ENCODE measurements around the gene KLF2. TPM values are rescaled to one million over a fixed set of nuclear protein-coding genes. Genes with fewer than 3 reads are reported as not detected.

KLF2 gene
- total RNA-seq, 1 donor from 2014 or later: 10.3 TPM

DNA sequence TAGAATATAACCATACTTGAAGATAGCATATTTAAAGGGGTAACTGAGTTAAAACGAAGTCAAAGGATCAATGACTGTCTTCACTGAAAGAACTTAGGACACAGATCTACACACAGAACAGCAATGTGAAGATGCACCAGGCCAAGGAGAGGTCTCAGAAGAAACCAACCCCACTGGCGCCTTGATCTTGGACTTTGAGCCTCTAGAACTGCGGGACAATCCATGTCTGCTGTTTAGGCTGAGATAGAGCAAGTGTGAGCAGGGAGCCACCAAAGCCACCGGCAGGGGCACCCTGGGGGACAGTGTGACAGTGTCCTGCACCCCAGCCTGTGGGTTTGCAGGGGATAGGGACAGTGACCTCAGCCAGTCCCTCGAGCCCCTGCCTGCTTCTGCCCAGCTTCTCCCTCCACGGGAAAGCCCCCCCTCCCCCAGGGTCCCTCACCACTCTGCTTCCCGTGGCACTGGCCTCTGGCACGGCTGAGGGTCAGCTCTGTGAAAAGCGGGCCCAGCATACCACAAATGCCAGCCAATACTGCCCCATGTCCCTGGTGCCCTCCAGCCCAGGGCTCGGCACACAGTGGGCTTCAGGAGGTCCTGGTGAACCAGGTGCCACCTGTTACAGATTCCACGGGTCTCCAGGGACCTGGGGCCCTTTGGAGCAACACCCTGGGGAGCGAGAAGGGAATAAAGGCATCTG, 40.8 kb downstream of the KLF2 start:
- no peak for DNase-seq

- no peak for DNase-seq
These were observed 41.4 kb downstream of the KLF2 start for GRCh38 chr19:16366056-16366432.

GRCh38 chr19:16366433-16367260, 42.0 kb downstream of the KLF2 start:
- no peak for DNase-seq

- no peak for DNase-seq
These were observed 42.6 kb downstream of the KLF2 start for GRCh38 chr19:16367261-16367683.

GRCh38 chr19:16368385-16369305, 44.0 kb downstream of the KLF2 start:
- DNase-seq: no peak

GRCh38 chr19:16369306-16369663, 44.7 kb downstream of the KLF2 start:
- no peak for DNase-seq

- DNase-seq: no peak
These were observed 45.3 kb downstream of the KLF2 start for GRCh38 chr19:16369664-16370576.

GRCh38 chr19:16370641-16371391, 46.2 kb downstream of the KLF2 start:
- DNase-seq: no peak

DNA sequence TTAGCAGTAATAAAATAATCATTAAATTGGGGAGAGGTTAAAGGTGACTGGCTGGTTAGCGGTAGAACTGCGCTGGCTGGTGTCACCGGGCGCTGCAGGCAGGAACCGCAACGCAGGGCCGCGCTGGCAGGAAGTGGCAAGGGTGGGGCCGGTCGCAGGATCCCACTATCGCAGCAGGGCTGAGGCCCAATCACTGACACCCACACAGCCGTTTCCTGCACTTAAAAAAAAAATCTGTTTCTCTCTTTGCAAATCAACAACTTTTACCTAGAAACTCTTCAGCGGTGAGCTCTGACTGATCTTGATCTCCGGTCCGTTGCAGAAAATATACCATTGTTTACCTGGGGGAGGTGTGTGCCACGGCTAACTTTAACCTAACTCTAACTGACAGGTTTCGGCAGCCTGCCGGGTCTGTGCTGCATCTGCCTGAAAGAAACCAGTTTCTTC, 46.9 kb downstream of the KLF2 start:
- DNase-seq: no peak

DNA sequence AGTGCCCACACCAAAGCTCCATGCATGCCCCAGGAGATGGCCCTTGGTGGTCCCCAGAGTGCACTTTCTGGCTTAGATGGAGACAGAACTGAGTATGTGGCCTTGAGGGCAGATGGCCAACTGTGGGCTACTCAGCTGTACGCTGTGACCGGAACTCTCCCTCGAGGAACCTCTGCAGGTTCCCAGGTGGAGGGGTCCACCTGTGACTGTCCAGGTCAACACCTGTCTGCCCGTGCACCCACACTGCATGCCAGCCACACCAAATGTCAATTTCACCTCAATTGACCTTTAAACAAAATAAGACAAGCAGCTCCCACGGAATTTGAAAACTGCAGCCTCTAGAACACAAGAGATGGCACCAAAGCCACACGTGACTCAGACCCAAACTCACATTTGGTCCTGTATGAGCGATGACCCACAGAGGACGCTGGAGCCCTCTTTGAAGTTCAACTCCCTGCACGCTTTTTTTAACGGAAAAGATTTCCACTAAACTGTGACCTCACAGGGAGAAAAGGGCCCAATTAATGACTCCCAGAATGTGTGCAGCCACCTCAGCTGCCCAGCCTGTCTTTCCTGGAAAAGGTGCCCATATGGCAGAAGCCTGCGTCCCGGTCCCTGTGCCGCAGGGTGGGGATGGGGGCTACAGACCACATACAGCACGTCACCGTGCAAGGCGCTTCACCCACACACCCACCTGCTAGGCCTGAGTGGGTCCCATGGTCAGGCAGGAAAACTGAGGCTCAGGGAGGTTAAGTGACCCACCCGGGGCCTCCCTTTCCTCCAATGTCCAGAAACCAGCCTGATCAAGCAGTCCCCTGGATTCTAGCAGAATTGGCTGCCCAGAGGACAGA, 47.7 kb downstream of the KLF2 start:
- DNase-seq: no peak

DNA sequence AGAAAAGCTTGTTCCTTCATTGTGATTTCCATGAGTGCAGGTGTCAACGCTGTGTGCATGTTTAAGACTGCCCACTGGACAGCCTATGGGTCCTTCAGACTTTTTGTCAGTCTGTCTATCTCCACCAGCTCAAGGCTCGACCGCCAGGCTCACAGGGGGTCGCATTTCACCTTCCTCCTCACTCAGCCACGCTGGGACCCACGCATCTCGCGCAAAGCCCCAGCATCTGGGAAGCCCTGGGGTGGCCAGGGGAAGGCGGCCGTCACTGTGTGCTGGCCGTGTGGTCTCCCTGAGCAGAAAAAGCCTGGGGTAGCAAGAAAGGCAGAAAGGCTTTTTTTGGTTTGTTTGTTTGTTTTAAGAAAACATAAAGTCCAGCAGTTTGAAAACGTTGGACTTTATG, 48.5 kb downstream of the KLF2 start:
- no peak for DNase-seq

DNA sequence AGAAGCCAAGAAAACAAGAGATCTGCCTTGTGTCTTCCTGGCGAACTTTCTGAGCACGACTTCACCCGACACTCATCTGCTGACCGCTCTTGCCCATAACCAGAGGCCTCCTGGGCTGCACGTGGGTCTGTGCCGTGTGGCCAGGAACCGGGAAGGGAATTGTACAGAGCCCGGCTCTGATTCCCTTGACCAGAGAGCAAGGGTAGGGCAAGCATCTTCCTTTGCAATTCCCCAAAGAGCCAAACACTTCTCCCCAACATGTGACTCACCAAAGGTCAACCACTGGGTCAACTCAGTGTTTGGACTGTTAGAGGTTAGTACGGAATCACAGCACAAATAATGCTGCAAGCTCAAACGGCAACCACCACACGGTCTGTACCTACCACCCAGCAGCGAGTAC, 48.9 kb downstream of the KLF2 start:
- DNase-seq: no peak

- no peak for DNase-seq
These were observed 49.4 kb downstream of the KLF2 start for GRCh38 chr19:16373989-16374388.

DNA sequence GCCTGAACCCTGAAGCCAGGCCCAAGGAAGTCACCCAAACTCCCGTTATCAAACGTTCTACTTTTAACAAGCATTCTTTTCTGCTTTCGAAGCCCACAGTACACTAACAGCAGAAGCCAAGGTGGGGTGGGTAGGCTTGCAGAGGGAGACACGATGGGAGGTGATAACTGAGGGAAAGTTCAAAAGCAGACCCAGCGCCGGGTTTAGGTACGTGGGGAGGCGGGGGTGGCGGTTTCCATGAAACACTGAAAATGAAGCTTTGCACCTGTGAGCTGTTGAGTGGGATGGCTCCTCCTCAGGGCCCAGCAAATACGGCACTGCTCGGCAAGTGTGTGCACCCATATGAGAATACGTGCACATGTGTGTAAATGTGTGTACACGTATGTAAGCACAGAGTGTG, 49.8 kb downstream of the KLF2 start:
- DNase-seq: no peak

DNA sequence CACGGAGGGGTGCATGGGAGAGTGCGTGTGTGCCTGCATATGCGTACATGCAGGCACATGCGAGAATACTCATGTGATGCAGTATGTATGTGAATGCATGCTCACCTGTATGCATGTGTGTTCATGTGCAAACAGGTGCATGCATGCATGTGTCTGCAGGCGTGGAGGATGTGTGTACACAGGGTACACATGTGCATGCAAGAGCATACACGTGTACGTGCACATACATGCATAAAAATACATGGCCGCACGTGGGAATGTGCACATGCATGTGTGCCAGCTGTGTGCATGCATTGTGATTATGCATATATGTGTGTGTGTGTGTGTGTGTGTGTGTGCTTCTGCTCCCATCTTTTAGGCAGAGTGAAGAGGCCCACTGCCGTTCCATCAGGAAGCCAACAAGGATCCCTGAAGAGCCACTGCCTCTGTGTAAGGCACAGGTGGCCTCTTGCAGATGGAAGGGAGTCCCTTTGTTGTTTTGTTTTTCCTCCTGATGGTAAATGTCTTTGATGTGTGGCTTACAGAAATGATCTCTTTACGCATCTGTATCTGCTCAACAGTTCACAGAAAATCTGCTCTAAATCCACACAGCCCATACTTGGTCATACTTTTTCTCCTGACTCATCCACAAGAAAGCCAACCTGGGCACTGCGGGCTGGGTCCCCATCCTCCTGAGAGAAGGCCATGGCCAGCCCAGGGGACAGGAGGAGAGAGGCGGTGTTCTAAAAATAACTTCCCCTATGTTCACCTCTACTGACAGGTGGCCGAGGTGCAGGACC, 50.7 kb downstream of the KLF2 start:
- no peak for DNase-seq

DNA sequence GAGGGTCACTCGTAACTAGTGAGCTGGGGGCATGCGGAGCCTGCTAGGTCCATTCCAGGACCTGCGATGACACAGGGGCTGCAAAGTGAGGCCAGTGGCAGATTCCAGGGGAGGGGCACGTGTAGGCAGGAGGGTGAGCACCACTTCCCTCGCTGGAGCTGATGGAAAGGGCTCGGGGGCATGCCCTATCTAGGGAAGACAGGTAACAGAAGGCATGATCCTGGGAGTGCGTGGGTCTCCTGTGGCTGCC, 51.2 kb downstream of the KLF2 start:
- no peak for DNase-seq

DNA sequence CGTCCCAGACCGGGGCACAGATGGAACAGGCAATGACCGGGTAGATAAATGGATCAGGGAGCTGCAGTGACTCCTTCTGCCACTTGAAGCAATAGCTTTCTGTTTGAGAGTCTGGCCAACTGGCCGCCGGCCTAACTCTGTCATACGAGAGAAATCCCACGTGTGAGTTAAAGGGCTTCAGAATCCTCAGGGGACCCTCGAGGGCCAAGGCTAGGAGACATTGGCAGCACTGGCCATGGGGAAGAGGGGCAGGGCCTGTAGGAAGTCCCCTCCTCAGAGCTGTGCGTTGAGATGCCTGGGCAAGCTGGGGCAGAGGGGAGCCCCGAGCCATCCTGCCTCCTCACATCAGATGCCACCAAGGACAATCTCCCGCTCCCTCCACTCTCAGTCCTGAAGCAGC, 51.6 kb downstream of the KLF2 start:
- DNase-seq: no peak

- DNase-seq: no peak
These were observed 52.0 kb downstream of the KLF2 start for GRCh38 chr19:16376649-16377048.

- DNase-seq: no peak
These were observed 52.9 kb downstream of the KLF2 start for GRCh38 chr19:16377521-16377920.

Data from skin of body (tissue), 2 donors.